HepG2 (cell line): ENCODE results near the gene RTEL1. TPM values are rescaled to one million over a fixed set of nuclear protein-coding genes. Genes with fewer than 3 reads are reported as not detected.

Source experiments
- ARID5B ChIP-seq: IDR thresholded peaks from 2 replicates; pipeline ENCODE4 v1.4.0; 2020; ENCODE audit warnings: mild to moderate bottlenecking, missing genetic modification reagents
- CC2D1A ChIP-seq: sonication (generic); formaldehyde crosslinking; IDR thresholded peaks from 2 replicates; pipeline ENCODE4 v1.8.1; 2023; ENCODE audit warnings: mild to moderate bottlenecking, missing genetic modification reagents
- CHD2 ChIP-seq: IDR thresholded peaks from 2 replicates; pipeline ENCODE4 v1.6.1; 2011; ENCODE audit warnings: low read depth, low read length, improper control_type of control experiment
- DMAP1 ChIP-seq: IDR thresholded peaks from 2 replicates; pipeline ENCODE4 v1.6.1; 2016
- GZF1 ChIP-seq: sonication (generic); formaldehyde crosslinking; IDR thresholded peaks from 2 replicates; pipeline ENCODE4 v1.5.1; 2020; ENCODE audit warnings: mild to moderate bottlenecking, missing genetic modification reagents
- PAX8 ChIP-seq: sonication (generic); formaldehyde crosslinking; IDR thresholded peaks from 2 replicates; pipeline ENCODE4 v1.8.0; 2022; ENCODE audit warnings: mild to moderate bottlenecking, missing genetic modification reagents, borderline replicate concordance
- PHF5A ChIP-seq: IDR thresholded peaks from one replicate; pipeline ENCODE4 v1.6.1; 2018; ENCODE audit warnings: low read depth, missing genetic modification reagents; ENCODE audit not compliant: unreplicated experiment
- POGZ ChIP-seq: sonication (generic); formaldehyde crosslinking; IDR thresholded peaks from 2 replicates; pipeline ENCODE4 v1.4.0; 2020; ENCODE audit warnings: mild to moderate bottlenecking, missing genetic modification reagents
- SUZ12 ChIP-seq: fragments of 150-350 bp; IDR thresholded peaks from 2 replicates; pipeline ENCODE4 v1.6.1; 2014; ENCODE audit warnings: low read depth, low read length
- TBX3 ChIP-seq: fragments of 450-650 bp; IDR thresholded peaks from 2 replicates; pipeline ENCODE4 v1.6.1; 2017; ENCODE audit warnings: antibody characterized with exemption, mild to moderate bottlenecking, inconsistent platforms, borderline replicate concordance
- ZNF407 ChIP-seq: sonication (generic); formaldehyde crosslinking; IDR thresholded peaks from one replicate; pipeline ENCODE4 v1.5.1; 2020; ENCODE audit warnings: mild to moderate bottlenecking, missing genetic modification reagents; ENCODE audit errors: not compliant biosample characterization
- ZNF460 ChIP-seq: sonication (generic); formaldehyde crosslinking; IDR thresholded peaks from 2 replicates; pipeline ENCODE4 v1.5.1; 2020; ENCODE audit warnings: missing genetic modification reagents, mild to moderate bottlenecking, borderline replicate concordance
- polyA plus RNA-seq, 8 experiments: library from polyadenylated mRNA; depleted of rRNA in 3 of 8; stranded (reverse) in 7 of 8; unstranded in 1 of 8; fragments of >200 nt; fragmentation: Illumina TruSeq in 4 of 8; extraction: Trizol in 4 of 8; gene quantifications; 2 replicates each; pipeline versions ENCODE4 v1.2.1 to v1.2.3, GENCODE V29; 2011 to 2016; ENCODE audit warnings: low read depth in 4 of 8, missing spikeins in 1 of 8, mixed read lengths in 1 of 8; ENCODE audit not compliant: insufficient read depth in 1 of 8
- total RNA-seq, 5 experiments: library from RNA; depleted of rRNA; stranded (reverse); fragments of >200 nt; fragmentation: Illumina TruSeq; extraction: Trizol; gene quantifications; 2 replicates each; pipeline ENCODE4 v1.2.3, GENCODE V29; 2016; ENCODE audit warnings: low read depth in 1 of 5
- TF ChIP-seq, protein P1 (sequence below): sonication (generic); formaldehyde crosslinking; IDR thresholded peaks from 2 replicates; pipeline ENCODE4 v1.8.0; 2022; ENCODE audit warnings: missing genetic modification reagents, mild to moderate bottlenecking, inconsistent platforms, borderline replicate concordance
- TF ChIP-seq, protein P2 (sequence below): sonication (generic); formaldehyde crosslinking; IDR thresholded peaks from 2 replicates; pipeline ENCODE4 v1.4.0; 2020; ENCODE audit warnings: low read depth, mild to moderate bottlenecking, missing genetic modification reagents

RTEL1 gene
- total and polyA plus RNA-seq, 2 of the 13 experiments (the other 11 are each of a cell fraction or from before 2014, with no cell fraction given), result 21.8 to 36.4 TPM

DNA sequence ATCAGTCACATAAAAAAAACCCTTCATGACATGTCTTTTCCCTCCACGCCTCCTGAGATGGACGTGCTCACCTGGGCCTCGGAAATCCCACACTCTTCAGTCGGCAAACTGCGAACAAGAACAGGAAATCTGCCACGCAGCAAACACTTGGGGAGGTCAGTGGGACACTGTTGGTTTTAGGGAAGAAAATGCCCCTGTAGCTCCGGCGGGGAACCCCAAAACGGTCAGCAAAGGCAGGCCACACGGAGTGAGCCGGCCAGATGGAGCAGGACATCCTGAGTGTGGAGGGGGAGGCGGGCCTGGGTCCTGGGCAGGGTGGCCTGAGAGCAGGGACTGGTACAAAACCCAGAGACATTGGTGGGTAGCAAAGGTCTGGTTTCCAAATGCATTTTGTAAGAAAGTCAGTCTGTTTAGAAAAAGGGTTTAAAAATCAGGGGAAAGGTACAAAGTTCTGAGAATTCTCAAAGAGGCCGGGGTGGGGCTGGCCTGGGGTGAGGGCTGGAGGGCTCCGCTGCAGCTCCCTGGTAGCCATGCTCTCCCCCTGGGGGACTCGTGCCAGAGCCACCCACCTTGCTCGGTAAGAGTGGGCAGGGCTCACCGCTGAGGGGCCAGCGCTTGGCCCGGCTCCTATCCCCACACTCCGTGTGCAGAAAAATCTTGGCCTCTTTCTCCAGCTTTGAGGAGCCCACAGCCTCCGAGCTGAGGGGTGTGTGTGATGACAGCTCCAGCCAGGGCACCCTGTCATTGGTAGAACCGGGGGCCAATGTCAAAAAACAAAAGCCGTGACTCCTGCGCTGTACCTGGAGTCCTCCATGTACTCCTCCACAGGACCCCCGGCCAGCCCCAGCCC, 86.7 kb downstream of the RTEL1 start (continued):
- TF ChIP-seq ZNF407 (CRISPR knock-in tag), result peak; percentile 75
- no peak for TF ChIP-seq ZNF460 (CRISPR knock-in tag)
- no peak for TF ChIP-seq ARID5B (CRISPR knock-in tag)
- TF ChIP-seq POGZ (CRISPR knock-in tag), result 0 out of 2 replicates have a peak, but pooled peaks have one; percentile 8
- no peak for TF ChIP-seq CHD2
- TF ChIP-seq PAX8, result no peak
- no peak for TF ChIP-seq CC2D1A
- TF ChIP-seq PHF5A, result no peak
- no peak for TF ChIP-seq TBX3
- peak; percentile 41; the same call in 1 of the 2 replicates for TF ChIP-seq GZF1 (CRISPR knock-in tag)
- no peak for TF ChIP-seq SUZ12
- TF ChIP-seq DMAP1 (CRISPR knock-in tag), result no peak
- TF ChIP-seq, protein P1, sequence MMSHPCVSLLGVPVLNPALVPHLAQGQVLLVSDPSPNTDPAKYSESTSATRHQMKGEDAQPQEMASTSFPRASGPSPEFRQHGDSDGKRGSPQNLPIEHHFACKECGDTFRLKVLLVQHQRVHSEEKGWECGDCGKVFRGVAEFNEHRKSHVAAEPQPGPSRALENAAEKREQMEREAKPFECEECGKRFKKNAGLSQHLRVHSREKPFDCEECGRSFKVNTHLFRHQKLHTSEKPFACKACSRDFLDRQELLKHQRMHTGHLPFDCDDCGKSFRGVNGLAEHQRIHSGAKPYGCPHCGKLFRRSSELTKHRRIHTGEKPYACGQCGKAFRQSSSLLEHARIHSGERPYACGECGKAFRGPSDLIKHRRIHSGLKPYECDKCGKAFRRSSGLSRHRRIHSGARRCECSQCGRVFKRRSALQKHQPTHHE (CRISPR knock-in tag), result no peak
- TF ChIP-seq, protein P2, sequence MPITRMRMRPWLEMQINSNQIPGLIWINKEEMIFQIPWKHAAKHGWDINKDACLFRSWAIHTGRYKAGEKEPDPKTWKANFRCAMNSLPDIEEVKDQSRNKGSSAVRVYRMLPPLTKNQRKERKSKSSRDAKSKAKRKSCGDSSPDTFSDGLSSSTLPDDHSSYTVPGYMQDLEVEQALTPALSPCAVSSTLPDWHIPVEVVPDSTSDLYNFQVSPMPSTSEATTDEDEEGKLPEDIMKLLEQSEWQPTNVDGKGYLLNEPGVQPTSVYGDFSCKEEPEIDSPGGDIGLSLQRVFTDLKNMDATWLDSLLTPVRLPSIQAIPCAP (CRISPR knock-in tag), result 0 out of 2 replicates have a peak, but pooled peaks have one; percentile 47
